ENCODE measurements around the gene APBB1.

- no peak for TF ChIP-seq EZH2 (IDR thresholded peaks at IDR 0.05)
- no peak for TF ChIP-seq POLR2A (IDR thresholded peaks at IDR 0.05; ENCODE audit: borderline replicate concordance, extremely low read depth, insufficient read depth, insufficient read length)
- no peak for TF ChIP-seq POLR2AphosphoS5 (IDR thresholded peaks at IDR 0.05; ENCODE audit: low read depth, low read length)
- no peak for TF ChIP-seq ZNF274 (IDR thresholded peaks at IDR 0.05; ENCODE audit: low read depth, low read length)
- no peak for TF ChIP-seq SIN3A (IDR thresholded peaks at IDR 0.05; ENCODE audit: low read depth)
- TF ChIP-seq CTCF (IDR thresholded peaks at IDR 0.05 in 2 of 3, conservative IDR thresholded peaks at IDR 0.05 in 1 of 3; ENCODE audit: borderline replicate concordance in 1 of 3, insufficient read depth in 1 of 3, low read depth in 2 of 3, low read length in 2 of 3), result no peak
- TF ChIP-seq RAD21 (IDR thresholded peaks at IDR 0.05; ENCODE audit: low read depth), result no peak
- no peak for TF ChIP-seq EZH2phosphoT487 (IDR thresholded peaks at IDR 0.05; ENCODE audit: borderline replicate concordance)
- TF ChIP-seq TCF7L2 (IDR thresholded peaks at IDR 0.05; ENCODE audit: borderline replicate concordance, extremely low read depth, insufficient read depth, insufficient read length), result no peak
- no peak for TF ChIP-seq YY1 (IDR thresholded peaks at IDR 0.05; ENCODE audit: extremely low read depth, insufficient replicate concordance, low read depth, low read length)
These were observed 17.4 kb downstream of the APBB1 start for GRCh38 chr11:6401464-6401863.

Data from HCT116 (cell line).